ENCODE results near the gene UBAC1.
"Not testable (repeated sequence)": the region's sequence is repeated elsewhere in the genome, so short reads cannot be mapped to it uniquely, and the experiment has no call there.

UBAC1 gene

GRCh38 chr9:135959814-135960213 is 1.4 kb downstream of the UBAC1 start:
- no peak for DNase-seq

- DNase-seq: no peak
These were observed 2.7 kb downstream of the UBAC1 start for GRCh38 chr9:135958485-135958884.

- no peak for DNase-seq
These were observed 3.7 kb downstream of the UBAC1 start for GRCh38 chr9:135957431-135957830.

- DNase-seq: no peak
These were observed 4.4 kb downstream of the UBAC1 start for GRCh38 chr9:135956802-135957174.

GRCh38 chr9:135955934-135956801 is 5.0 kb downstream of the UBAC1 start:
- DNase-seq: no peak

GRCh38 chr9:135952664-135953206 is 8.4 kb downstream of the UBAC1 start:
- no peak for DNase-seq

GRCh38 chr9:135951889-135952663 is 9.1 kb downstream of the UBAC1 start:
- peak; percentile 87 for DNase-seq

GRCh38 chr9:135951310-135951709 is 9.9 kb downstream of the UBAC1 start:
- not testable (repeated sequence) for DNase-seq

- not testable (repeated sequence) for DNase-seq
These were observed 10.3 kb downstream of the UBAC1 start for GRCh38 chr9:135950841-135951240.

GRCh38 chr9:135950135-135950682 is 11.0 kb downstream of the UBAC1 start:
- no peak for DNase-seq

GRCh38 chr9:135949501-135950134 is 11.6 kb downstream of the UBAC1 start:
- no peak for DNase-seq

- DNase-seq: no peak
These were observed 12.2 kb downstream of the UBAC1 start for GRCh38 chr9:135948968-135949367.

- DNase-seq: no peak
These were observed 12.7 kb downstream of the UBAC1 start for GRCh38 chr9:135948446-135948845.

GRCh38 chr9:135947582-135947981 is 13.6 kb downstream of the UBAC1 start:
- no peak for DNase-seq

GRCh38 chr9:135947105-135947504 is 14.1 kb downstream of the UBAC1 start:
- DNase-seq: not testable (repeated sequence)

- DNase-seq: no peak
These were observed 14.7 kb downstream of the UBAC1 start for GRCh38 chr9:135946392-135946994.

GRCh38 chr9:135945969-135946368 is 15.2 kb downstream of the UBAC1 start:
- DNase-seq: no peak

- no peak for DNase-seq
These were observed 16.5 kb downstream of the UBAC1 start for GRCh38 chr9:135944444-135945252.

- not testable (repeated sequence) for DNase-seq
These were observed 17.6 kb downstream of the UBAC1 start for GRCh38 chr9:135943604-135944003.

GRCh38 chr9:135941288-135941995 is 19.7 kb downstream of the UBAC1 start:
- no peak for DNase-seq

Data from NCI-H510A treated with DMSO at 0.1 percent for 48 hours (cell line).